Right lobe of liver (tissue), 6 donors: ENCODE data around the gene VDAC1. TPM values are rescaled to one million over a fixed set of nuclear protein-coding genes. Genes with fewer than 3 reads are reported as not detected.

Experiments used
- ATAC-seq, 4 donors: fragments of 200-7000 bp; cut with Tn5 transposase; one replicate each; pipeline ENCODE4 v1.9.1; 2020; ENCODE audit warnings: mild to moderate bottlenecking in 4 of 4, moderate library complexity in 4 of 4
- DNase-seq, 3 donors: peaks; one replicate each; pipeline ENCODE4 v3.0.0-alpha.2; 2020
- H3K27ac ChIP-seq, 3 donors: fragments of 200-600 bp; one replicate each; pipeline ENCODE4 v1.8.0; 2022
- H3K27me3 ChIP-seq, 2 donors: fragments of 200-600 bp; one replicate each; pipeline ENCODE4 v1.8.0; 2022
- H3K36me3 ChIP-seq, 4 donors: fragments of 200-600 bp; sonication (generic) in 1 of 4; one replicate each; pipeline versions ENCODE4 v1.5.1 to v1.8.0; 2017 to 2022; ENCODE audit warnings: control low read depth in 1 of 4
- H3K4me1 ChIP-seq, 4 donors: fragments of 200-600 bp; sonication (generic) in 1 of 4; one replicate each; pipeline versions ENCODE4 v1.5.1 to v1.8.0; 2017 to 2022; ENCODE audit warnings: control low read depth in 1 of 4
- H3K4me3 ChIP-seq, 3 donors: fragments of 200-600 bp; one replicate each; pipeline ENCODE4 v1.8.0; 2022
- H3K9me3 ChIP-seq, 4 donors: fragments of 200-600 bp; sonication (generic) in 1 of 4; one replicate each; pipeline versions ENCODE4 v1.5.1 to v1.8.0; 2017 to 2022; ENCODE audit warnings: control low read depth in 1 of 4
- POLR2A ChIP-seq: fragments of 450-650 bp; IDR thresholded peaks from one replicate; pipeline ENCODE4 v1.6.1; 2017; ENCODE audit warnings: antibody characterized with exemption, mild to moderate bottlenecking
- WGBS: methylation state at CpG from one replicate; pipeline ENCODE4 v1.1.6; 2018; ENCODE audit warnings: low coverage, low lambda C conversion rate; ENCODE audit not compliant: insufficient coverage; ENCODE audit errors: missing lambda C conversion rate; 5-methylcytosine and 5-hydroxymethylcytosine counted together
- intact Hi-C, 2 donors: fragments of 100-400 bp; cut with DNase I; formaldehyde crosslinking; loops; one replicate each; pipeline versions ENCODE4 v1.11.2 to v1.14.1; 2022
- total RNA-seq, 6 experiments: library from RNA; depleted of rRNA in 2 of 6; stranded (reverse); fragments of >200 nt in 2 of 6; fragmentation: NEBNext Ultra II Directional in 3 of 6; extraction: Animal tissue kit (Norgen Biotek cat#: 25700) in 3 of 6; gene quantifications; one replicate each; pipeline versions ENCODE4 v1.1.0 to v1.2.4, GENCODE V29; 2016 to 2023
- TF ChIP-seq, protein P1 (sequence below), 4 donors: fragments of 200-600 bp in 3 of 4; fragments of 450-650 bp in 1 of 4; IDR thresholded peaks; one replicate each; pipeline versions ENCODE4 v1.5.1 to v1.8.0; 2016 to 2022; ENCODE audit warnings: antibody characterized with exemption in 4 of 4, mild to moderate bottlenecking in 2 of 4
- donor health status: DM: no; HTN: yes; CAD: no.
- donor health status: DM: no; HTN: no; CAD: no.
- donor health status: DM: no; HTN: no; CAD: no.
- donor health status: DM: no; HTN: yes; CAD: no.
- donor health status: DM: no; HTN: yes; CAD: no.

VDAC1 gene
- total RNA-seq, 6 experiments from 2014 or later = 101 to 209 (median 128) TPM

GRCh38 chr5:133967124-133967523, 37.7 kb downstream of the VDAC1 start:
- Histone ChIP-seq H3K4me1 (peaks cover 0 to 24% (median 11%) of the 10 kb centered on the region in 4 donors), H3K27ac (no peak overlapping the region), H3K27me3 (no peaks in the 10 kb centered on the region), H3K36me3 (peaks cover 0 to 6% (median 0%) of the 10 kb centered on the region in 4 donors), H3K4me3 (peak overlapping the region in 2 of 3 donors; percentile 72 to 93), H3K9me3 (no peaks in the 10 kb centered on the region)
- TF ChIP-seq, protein P1, sequence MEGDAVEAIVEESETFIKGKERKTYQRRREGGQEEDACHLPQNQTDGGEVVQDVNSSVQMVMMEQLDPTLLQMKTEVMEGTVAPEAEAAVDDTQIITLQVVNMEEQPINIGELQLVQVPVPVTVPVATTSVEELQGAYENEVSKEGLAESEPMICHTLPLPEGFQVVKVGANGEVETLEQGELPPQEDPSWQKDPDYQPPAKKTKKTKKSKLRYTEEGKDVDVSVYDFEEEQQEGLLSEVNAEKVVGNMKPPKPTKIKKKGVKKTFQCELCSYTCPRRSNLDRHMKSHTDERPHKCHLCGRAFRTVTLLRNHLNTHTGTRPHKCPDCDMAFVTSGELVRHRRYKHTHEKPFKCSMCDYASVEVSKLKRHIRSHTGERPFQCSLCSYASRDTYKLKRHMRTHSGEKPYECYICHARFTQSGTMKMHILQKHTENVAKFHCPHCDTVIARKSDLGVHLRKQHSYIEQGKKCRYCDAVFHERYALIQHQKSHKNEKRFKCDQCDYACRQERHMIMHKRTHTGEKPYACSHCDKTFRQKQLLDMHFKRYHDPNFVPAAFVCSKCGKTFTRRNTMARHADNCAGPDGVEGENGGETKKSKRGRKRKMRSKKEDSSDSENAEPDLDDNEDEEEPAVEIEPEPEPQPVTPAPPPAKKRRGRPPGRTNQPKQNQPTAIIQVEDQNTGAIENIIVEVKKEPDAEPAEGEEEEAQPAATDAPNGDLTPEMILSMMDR (IDR thresholded peaks at IDR 0.05) = no peak
- TF ChIP-seq POLR2A = no peak
- 77% methylated on average over 5 of the region's 5 CpGs for WGBS
- intact Hi-C loops = no loop called here
- DNase-seq (no peak), ATAC-seq (no peak)

- intact Hi-C loops = no loop called here
- no peaks in the 10 kb centered on the region for H3K27me3 ChIP-seq
These were observed 38.7 kb downstream of the VDAC1 start for GRCh38 chr5:133966090-133966489.

DNA sequence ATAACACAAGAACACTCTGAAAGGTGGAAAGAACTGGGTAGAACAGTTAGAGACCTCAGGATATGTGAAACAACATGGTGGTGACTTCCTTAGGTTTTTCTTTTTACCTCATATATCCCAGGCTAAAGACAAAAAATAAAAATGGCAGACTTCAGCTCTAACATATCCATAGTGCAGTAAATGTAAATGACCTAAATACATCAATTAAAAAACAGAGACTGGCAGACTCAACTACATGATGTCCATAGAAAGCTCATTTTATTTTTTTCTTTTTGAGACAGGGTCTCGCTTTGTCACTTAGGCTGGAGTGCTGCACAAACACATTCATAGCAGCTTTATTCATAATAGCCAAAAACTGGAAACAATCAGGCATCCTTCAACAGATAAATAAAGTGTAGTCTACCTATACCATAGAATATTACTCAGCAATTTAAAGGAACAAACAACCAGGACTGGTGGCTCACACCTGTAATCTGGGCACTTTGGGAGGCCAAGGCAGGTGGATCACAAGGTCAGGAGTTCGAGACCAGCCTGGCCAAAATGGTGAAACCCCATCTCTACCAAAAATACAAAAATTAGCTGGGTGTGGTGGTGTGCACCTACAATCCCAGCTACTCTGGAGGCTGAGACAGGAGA, 41.2 kb downstream of the VDAC1 start:
- Histone ChIP-seq H3K9me3 (no peaks in the 10 kb centered on the region), H3K4me1 (peaks cover 0 to 10% (median 3%) of the 10 kb centered on the region in 4 donors), H3K4me3 (no peak overlapping the region), H3K27me3 (no peaks in the 10 kb centered on the region), H3K36me3 (peaks cover 0 to 9% (median 0%) of the 10 kb centered on the region in 4 donors), H3K27ac (no peak overlapping the region)
- DNase-seq (no peak), ATAC-seq (no peak)
- TF ChIP-seq POLR2A = no peak
- TF ChIP-seq, protein P1 (IDR thresholded peaks at IDR 0.05) = no peak
- 90% methylated on average over 2 of the region's 2 CpGs for WGBS
- intact Hi-C loops = no loop called here

More at GRCh38 chr5:133966090-133966489, 38.7 kb downstream of the VDAC1 start:
- DNase-seq (no peak), ATAC-seq (no peak)
- Histone ChIP-seq H3K36me3 (peaks cover 0 to under 1% (median 0%) of the 10 kb centered on the region in 4 donors), H3K4me3 (no peak overlapping the region), H3K9me3 (no peaks in the 10 kb centered on the region), H3K4me1 (peaks cover 0 to 24% (median 11%) of the 10 kb centered on the region in 4 donors), H3K27ac (no peak overlapping the region)
- TF ChIP-seq POLR2A = no peak
- TF ChIP-seq, protein P1 (IDR thresholded peaks at IDR 0.05) = no peak
- 96% methylated on average over 9 of the region's 10 CpGs for WGBS

GRCh38 chr5:133962801-133963476, 41.8 kb downstream of the VDAC1 start:
- intact Hi-C loops = no loop called here
- H3K4me1 ChIP-seq = peaks cover 0 to 10% (median 3%) of the 10 kb centered on the region in 4 donors
- H3K27ac ChIP-seq = no peak overlapping the region
- ATAC-seq (no peak), DNase-seq (no peak)
- H3K27me3 ChIP-seq = no peaks in the 10 kb centered on the region
- 76% methylated on average over 2 of the region's 2 CpGs for WGBS
- H3K36me3 ChIP-seq = peaks cover 0 to 12% (median 0%) of the 10 kb centered on the region in 4 donors
- H3K9me3 ChIP-seq = no peaks in the 10 kb centered on the region
- TF ChIP-seq, protein P1 (IDR thresholded peaks at IDR 0.05) = no peak
- TF ChIP-seq POLR2A = no peak
- no peak overlapping the region for H3K4me3 ChIP-seq
